GM19099 (cell line): ENCODE measurements around the gene MGAT3.
A peak's percentile ranks its signal among the peaks of the same experiment; 100 is the strongest.

Experiments
- POLR2A ChIP-seq: IDR thresholded peaks from 3 replicates; pipeline ENCODE4 v1.6.1; 2011; ENCODE audit warnings: low read depth; ENCODE audit not compliant: insufficient read length; ENCODE audit errors: extremely low read depth

The MGAT3 gene

DNA sequence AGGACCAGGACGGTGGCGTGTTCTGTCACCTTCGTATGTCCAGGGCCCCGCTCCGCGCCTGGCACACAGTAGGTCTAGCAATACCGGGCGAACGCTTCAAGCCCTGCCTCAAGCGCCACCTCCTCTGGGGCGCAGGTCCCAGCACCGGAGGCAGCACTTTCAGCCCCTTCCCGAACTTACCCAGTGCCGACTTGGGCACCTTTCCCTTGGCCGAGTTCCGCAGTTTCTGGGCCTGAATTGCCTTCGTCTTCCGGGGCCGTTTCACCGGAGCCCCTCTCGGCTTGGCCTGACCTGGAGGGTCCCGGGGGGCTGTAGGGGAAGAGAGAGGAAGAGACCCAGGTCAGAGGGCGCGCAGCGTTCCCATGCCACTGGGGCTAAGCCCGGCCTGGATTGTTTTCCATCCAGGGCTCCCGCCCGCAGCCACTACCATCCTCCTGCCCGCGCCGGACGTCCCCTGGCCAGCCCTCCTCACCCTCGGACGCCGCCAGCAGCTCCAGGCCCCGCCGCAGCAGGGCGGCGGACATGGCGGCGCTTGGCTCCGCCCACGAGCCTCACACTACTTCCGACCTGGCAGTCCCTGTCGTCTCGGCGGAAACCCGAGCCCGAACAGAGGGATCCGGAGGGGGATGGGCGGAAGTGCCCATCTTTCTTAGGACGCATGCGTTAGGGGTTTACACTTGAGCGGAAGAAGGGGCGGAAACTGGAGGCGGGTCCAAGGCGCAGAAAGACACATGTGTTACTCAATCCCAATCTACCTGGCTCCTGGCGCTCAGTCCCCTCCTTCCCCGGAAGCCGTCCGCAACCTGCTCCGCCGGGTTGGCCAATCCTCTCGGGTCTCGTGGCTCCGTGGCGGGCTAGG, 75.6 kb downstream of the MGAT3 start, which contains the start of gene RPS19BP1:
RPS19BP1 (minus strand) TSS at position 534 of the 859 bp plus-strand sequence; CDS start at position 524, 10 bp downstream.
- peak; percentile 96 for TF ChIP-seq POLR2A

DNA sequence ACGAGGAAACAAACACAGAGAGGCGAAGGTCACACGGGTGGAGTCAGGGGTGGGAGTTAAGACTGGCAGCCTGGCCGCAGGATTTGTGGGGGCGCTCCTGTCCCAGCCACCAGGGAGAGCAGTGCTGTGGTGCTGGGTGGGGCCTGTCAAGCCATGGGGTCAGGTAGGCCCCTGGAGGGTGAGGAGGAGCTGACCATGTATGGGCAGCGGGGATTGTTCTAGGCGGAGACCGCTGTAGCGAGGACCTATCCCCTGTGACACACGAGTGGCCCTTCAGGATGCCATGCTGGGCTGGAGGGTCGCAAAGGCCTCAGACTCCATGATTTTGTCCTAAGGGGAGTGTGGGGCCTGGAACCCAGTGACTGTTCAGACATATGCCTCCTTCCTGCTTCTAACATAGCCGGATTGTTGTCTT, 77.3 kb downstream of the MGAT3 start:
- TF ChIP-seq POLR2A, result no peak

DNA sequence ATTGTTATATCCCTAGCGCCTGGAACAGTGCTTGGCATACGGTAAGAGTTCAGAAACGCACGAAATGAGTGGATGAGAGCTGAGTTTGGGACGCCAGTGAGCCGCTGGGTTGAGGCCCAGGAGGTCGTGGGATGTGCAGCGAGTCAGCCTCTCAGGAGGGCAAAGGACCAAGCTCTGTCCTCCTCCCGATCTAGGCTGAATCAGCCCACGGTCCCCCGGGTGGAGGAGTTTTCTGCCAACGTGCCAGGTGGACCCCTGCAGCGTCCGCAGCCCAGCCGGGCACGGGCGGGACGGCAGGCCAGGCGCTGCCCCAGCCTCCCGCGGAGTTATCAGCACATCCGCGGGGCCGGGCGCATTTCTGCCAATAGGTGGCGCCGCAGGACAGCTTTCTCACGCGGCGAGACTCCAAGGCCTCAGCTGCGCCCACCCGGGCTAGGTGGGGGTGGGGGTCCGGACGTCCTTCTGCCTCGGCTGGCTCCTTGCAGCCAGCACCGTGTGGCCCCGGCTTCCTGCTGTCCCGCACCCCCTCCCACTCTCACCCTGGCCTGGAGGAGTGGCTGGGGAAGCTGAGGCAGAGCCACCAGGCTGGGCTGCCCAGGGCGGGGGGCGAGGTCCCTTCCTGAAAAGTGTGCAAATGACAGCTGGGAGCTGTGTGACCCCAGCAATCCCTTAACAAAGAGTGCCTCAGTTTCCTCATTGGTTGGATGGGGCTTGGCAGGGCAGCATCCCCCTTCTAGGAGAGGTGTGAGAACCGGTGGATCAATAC, 78.0 kb downstream of the MGAT3 start:
- TF ChIP-seq POLR2A, result no peak

DNA sequence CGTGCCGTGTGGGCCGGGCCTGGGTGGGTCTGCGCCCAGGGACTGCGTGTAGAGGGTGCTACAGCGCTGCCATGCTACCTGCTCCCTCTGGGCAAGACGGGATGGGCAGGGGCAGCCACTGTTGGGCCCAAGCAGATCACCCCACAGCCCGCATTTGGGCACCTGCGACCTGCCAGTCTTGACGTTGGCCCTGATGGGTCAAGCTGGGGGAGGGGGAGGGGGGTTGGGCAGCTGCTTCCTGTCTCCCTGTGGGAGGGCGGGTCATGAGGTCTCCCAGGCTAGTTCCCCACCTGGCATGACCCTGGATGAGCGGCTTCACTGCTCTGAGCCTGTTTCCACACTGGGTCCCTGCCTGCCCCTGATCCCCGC, 78.5 kb downstream of the MGAT3 start:
- no peak for TF ChIP-seq POLR2A

DNA sequence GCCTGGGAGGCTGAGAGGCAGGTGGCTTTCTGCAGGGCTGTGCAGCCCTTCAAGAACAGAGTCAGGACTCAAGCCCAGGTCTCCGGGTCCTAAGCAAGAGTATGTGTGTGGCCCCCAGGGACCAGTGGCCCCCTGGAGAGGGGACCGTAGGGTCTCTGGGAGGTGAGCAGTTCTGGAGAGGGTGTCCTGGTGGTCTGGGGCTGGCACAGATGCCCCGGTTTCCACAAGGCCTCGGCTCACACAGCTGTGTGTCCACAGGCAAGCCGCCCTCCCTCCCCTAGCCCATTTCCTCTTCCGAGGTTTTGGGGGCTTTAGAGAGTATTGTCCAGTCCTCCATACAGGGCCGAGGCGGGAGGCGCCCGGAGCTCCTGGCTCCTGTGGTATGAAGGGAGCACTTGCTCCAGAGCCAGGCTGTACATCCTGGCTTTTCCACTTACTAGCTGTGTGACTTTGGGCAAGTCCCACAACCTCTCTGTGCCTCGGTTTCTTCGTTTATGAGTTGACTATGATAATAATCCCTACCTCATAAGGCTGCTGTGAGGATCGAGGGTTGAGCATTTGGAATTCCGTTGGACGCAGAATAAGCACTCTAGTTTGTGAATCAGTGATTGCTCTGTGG, 79.1 kb downstream of the MGAT3 start:
- TF ChIP-seq POLR2A, result no peak

DNA sequence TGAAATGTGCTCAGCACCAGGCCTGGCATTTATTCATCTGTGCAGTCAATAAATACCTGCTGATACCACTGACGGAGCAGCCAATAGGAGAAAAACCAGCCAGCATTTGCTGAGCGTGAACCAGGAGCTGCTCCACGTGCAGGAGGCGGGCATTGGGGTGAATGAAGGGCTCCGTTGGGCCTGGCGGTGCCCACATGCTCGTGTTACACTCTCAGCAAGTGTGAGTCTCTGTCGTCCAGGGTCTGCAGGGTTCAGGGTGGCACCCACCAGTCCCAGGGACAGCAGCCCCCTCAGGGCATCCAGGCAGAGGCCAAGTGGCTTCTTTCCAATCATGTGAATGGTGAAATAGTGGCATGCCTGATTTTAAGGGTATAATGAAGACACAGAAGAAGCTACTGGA, 79.9 kb downstream of the MGAT3 start:
- no peak for TF ChIP-seq POLR2A

DNA sequence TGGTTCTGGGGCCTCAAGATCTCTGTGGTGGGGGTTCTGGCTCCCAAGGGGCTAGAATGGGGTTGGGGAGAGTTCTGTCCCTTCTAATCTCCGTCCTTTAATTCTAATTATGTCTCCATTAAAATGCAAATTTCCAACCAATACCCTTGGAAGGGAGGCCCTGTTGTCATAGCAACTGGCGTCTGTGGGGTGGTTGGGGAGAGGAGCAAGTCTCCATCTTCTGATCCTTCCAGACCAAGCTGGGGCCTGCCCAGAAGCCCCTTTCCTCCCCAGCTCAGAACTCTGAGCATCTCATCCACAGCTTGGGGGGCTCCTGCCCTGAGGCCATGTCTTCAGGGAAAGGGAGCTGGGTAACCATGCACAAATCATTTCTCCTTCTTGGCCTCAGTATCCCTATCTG, 81.2 kb downstream of the MGAT3 start:
- TF ChIP-seq POLR2A, result no peak
